GM15510 (cell line): ENCODE data around the gene TRIP12.

Experiments
- POLR2A ChIP-seq: IDR thresholded peaks from 3 replicates; pipeline ENCODE4 v1.6.1; 2011; ENCODE audit warnings: borderline replicate concordance; ENCODE audit not compliant: insufficient read length; ENCODE audit errors: extremely low read depth

The TRIP12 gene

GRCh38 chr2:229921892-229922448, at the start of gene TRIP12:
Gene TRIP12 (minus strand): TSS chr2:229922009. CDS start chr2:229880079, 41,930 bp downstream.
- TF ChIP-seq POLR2A: peak; percentile 64

DNA sequence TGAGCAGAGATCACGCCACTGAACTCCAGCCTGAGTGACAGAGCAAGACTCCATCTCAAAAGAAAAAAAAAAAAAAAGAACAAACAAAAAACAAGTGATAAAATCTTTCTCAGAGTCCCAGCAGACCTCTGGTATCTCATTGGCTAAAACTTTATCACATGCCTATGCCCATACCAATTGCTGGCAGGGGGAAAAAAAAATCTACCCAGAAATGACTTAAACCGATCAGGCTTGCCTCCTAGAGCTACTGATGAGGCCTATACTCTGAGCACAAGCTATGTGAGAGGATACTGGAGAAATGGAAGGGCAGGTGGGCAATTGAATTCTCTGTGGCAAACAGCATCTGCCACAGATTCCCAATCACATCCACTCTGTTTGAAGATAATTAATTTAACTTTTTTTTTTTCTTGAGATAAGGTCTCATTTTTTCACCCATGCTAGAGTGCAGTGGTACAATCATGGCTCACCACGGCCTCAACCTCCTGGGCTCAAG, 49.5 kb upstream of the TRIP12 start:
- no peak for TF ChIP-seq POLR2A

DNA sequence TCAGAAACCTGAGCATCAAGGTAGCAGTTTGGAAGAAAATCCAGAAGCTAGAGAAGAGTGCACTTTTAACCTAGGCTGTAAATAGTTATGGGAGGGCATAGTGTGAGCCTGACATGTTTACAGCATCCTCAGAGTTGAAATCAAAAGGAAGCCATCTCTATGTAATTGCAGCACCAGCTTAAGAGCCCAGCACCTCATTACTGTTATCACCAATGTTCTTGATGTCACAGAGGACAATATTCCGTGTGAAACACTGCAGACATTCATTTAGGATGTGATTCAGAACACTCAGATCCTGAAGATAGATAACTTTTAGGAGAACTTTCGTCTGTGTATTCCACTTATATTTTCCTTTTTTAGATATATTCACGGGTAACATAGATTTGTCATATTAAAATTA, 48.6 kb upstream of the TRIP12 start:
- no peak for TF ChIP-seq POLR2A

DNA sequence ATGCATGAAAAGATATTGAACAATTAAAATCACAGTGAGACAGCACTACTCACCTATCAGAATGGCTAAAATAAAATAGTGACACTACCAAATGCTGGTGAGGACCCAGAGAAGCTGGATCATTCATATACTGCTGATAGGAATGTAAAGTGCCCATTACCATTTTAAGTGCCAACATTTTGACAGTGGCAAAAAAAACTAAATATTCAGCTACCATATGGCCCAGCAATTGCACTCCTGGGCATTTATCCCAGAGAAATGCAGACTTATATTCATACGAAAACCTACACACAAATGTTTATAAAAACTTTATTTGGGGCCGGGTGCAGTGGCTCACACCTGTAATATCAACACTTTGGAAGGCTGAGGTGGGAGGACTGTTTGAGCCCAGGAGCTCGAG, 48.1 kb upstream of the TRIP12 start:
- no peak for TF ChIP-seq POLR2A

- no peak for TF ChIP-seq POLR2A
Measured at GRCh38 chr2:229956491-229956890, 34.7 kb upstream of the TRIP12 start.

GRCh38 chr2:229955663-229956062, 33.9 kb upstream of the TRIP12 start:
- no peak for TF ChIP-seq POLR2A

DNA sequence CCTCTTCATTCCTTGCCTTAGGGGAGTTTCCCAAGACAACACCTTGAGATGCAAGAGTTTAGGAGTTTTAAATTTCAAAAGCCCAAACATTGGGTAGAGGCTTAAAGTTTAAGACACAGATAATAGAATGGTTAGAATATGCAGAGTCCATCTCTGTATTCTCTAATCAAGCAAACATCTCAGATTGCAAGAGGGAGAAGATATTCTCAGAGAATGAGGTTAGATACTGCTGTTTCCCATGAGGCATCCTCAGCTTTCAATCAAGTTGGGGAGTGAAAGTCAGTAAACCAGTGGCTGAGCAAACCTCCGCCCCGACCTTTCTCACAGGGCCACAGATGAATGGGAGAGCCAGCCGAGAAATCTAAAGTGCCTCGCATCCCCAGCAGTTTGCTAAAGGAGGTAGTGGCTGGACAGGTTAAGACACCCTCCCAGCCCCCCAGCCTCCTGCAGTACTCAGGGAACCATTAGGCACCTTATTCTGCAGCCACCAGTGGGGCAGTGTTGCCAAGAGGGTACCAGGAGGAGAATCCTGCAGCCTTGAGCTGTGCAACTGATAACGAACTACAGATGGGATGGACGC, 30.5 kb upstream of the TRIP12 start:
- no peak for TF ChIP-seq POLR2A

DNA sequence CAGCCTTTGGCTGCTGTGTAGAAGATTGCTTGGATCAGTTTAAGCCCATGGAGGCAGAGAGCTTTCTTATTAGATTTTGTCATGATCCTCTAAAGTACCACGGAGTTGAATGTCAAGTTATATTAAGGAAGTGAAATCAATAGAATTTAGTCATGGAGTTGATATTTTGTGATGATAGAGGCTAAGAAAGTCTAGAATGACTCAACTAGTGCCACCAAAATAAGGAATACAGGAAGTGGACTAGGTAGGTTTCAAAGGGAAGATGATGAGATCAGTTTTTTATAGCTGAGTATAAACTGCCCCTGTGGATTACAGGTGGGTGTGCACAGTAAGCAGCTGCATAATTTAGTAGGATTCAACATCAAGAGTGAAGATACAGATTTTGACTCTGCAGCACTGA, 25.7 kb upstream of the TRIP12 start:
- no peak for TF ChIP-seq POLR2A

GRCh38 chr2:229945975-229946374, 24.2 kb upstream of the TRIP12 start:
- no peak for TF ChIP-seq POLR2A

DNA sequence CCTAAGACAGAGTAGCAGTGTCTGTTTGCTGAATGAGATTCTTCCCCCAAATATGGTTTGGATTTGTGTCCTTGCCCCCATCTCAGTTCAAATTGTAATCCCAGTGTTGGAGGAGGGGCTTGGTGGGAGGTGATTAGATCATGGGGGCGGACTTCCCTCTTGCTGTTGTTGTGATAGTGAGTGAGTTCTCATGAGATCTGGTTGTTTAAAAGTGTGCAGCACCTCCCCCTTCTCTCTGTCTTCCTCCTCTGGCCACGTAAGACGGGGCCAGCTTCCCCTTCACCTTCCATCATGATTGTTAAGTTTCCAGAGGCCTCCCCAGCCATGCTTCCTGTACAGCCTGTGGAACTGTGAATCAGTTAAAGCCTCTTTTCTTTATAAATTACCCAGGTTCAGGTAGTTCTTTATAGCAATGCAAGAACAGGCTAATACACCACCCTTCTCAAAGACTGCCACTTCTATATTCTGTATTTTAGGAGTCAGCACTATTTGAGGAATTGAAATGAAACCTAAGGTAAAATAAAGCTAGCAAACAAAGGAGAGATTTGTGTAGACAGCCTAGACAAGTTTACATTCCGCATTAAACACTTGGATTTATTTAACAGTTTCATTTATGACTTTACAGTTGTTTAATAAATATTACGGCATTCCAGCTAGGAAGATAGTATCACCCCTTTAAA, 22.1 kb upstream of the TRIP12 start:
- no peak for TF ChIP-seq POLR2A

GRCh38 chr2:229943171-229943570, 21.4 kb upstream of the TRIP12 start:
- no peak for TF ChIP-seq POLR2A

- TF ChIP-seq POLR2A: no peak
Measured at GRCh38 chr2:229942671-229943070, 20.9 kb upstream of the TRIP12 start.

- no peak for TF ChIP-seq POLR2A
Measured at GRCh38 chr2:229937537-229937936, 15.7 kb upstream of the TRIP12 start.

GRCh38 chr2:229931241-229931640, 9.4 kb upstream of the TRIP12 start:
- no peak for TF ChIP-seq POLR2A

GRCh38 chr2:229930656-229931055, 8.8 kb upstream of the TRIP12 start:
- TF ChIP-seq POLR2A: no peak

GRCh38 chr2:229927817-229928321, 6.1 kb upstream of the TRIP12 start:
- no peak for TF ChIP-seq POLR2A

GRCh38 chr2:229925201-229925600, 3.4 kb upstream of the TRIP12 start:
- TF ChIP-seq POLR2A: no peak
